Activated CD4-positive, CD25-positive, alpha-beta regulatory T cell treated with anti-CD3 and anti-CD28 coated beads, Interleukin-2, amount 50 U/mL, for 16 hours (primary cell): ENCODE data around the gene TRIOBP.
A peak's percentile ranks its signal among the peaks of the same experiment; 100 is the strongest.

Experiments used
- DNase-seq: peaks from one replicate; pipeline ENCODE4 v3.0.0-alpha.2; 2020; ENCODE audit warnings: low read depth, low spot score

TRIOBP gene

GRCh38 chr22:37804881-37805809 lies 108.3 kb downstream of the TRIOBP start:
- no peak for DNase-seq

- DNase-seq = no peak
Measured at GRCh38 chr22:37805810-37806277, 109.0 kb downstream of the TRIOBP start.

- DNase-seq = no peak
Measured at GRCh38 chr22:37806409-37807333, 109.8 kb downstream of the TRIOBP start.

GRCh38 chr22:37807410-37808293 lies 110.8 kb downstream of the TRIOBP start, which contains the start of gene GCAT:
GCAT (plus strand) TSS chr22:37807934; CDS start chr22:37807968, 34 bp downstream.
- peak; percentile 67 for DNase-seq

- DNase-seq = no peak
Measured at GRCh38 chr22:37808294-37808657, 111.4 kb downstream of the TRIOBP start.

- no peak for DNase-seq
Measured at GRCh38 chr22:37809672-37810333, 113.0 kb downstream of the TRIOBP start.

GRCh38 chr22:37811867-37812266 lies 115.0 kb downstream of the TRIOBP start:
- DNase-seq = no peak

- DNase-seq = no peak
Measured at GRCh38 chr22:37812869-37813678, 116.2 kb downstream of the TRIOBP start.

- no peak for DNase-seq
Measured at GRCh38 chr22:37815593-37815992, 118.7 kb downstream of the TRIOBP start.

- DNase-seq = no peak
Measured at GRCh38 chr22:37816543-37817180, 119.8 kb downstream of the TRIOBP start.

- peak; percentile 58 for DNase-seq
Measured at GRCh38 chr22:37817705-37818408, 121.0 kb downstream of the TRIOBP start.

GRCh38 chr22:37818409-37819104 lies 121.7 kb downstream of the TRIOBP start:
- DNase-seq = peak; percentile 32

- no peak for DNase-seq
Measured at GRCh38 chr22:37819105-37819433, 122.2 kb downstream of the TRIOBP start.

- no peak for DNase-seq
Measured at GRCh38 chr22:37820350-37820749, 123.5 kb downstream of the TRIOBP start.

GRCh38 chr22:37822079-37822833 lies 125.4 kb downstream of the TRIOBP start:
- no peak for DNase-seq

- no peak for DNase-seq
Measured at GRCh38 chr22:37823134-37823985, 126.5 kb downstream of the TRIOBP start, which contains the start of gene GALR3. GALR3 (plus strand) TSS chr22:37823382; CDS start chr22:37823407, 25 bp downstream.
